ENCODE results near the gene SMG5.

The SMG5 gene

GRCh38 chr1:156246241-156246780, 36.3 kb downstream of the SMG5 start:
- in situ Hi-C loops (cut with HindIII; ENCODE audit: low sequenced_read_pairs): no loop called here

- in situ Hi-C loops (cut with HindIII; ENCODE audit: low sequenced_read_pairs): no loop called here
Measured at GRCh38 chr1:156245451-156246232, 37.0 kb downstream of the SMG5 start.

GRCh38 chr1:156244712-156245111, 37.9 kb downstream of the SMG5 start:
- in situ Hi-C loops (cut with HindIII; ENCODE audit: low sequenced_read_pairs): no loop called here

- in situ Hi-C loops (cut with HindIII; ENCODE audit: low sequenced_read_pairs): no loop called here
Measured at GRCh38 chr1:156244126-156244525, 38.5 kb downstream of the SMG5 start.

- in situ Hi-C loops (cut with HindIII; ENCODE audit: low sequenced_read_pairs): no loop called here
Measured at GRCh38 chr1:156242738-156243137, 39.9 kb downstream of the SMG5 start.

GRCh38 chr1:156241926-156242325, 40.7 kb downstream of the SMG5 start, which contains the start of gene BGLAP:
BGLAP (plus strand) TSS chr1:156242184; CDS start chr1:156242232, 48 bp downstream.
- in situ Hi-C loops (cut with HindIII; ENCODE audit: low sequenced_read_pairs): no loop called here

GRCh38 chr1:156241311-156241811, 41.3 kb downstream of the SMG5 start:
- in situ Hi-C loops (cut with HindIII; ENCODE audit: low sequenced_read_pairs): no loop called here

GRCh38 chr1:156238248-156238647, 44.4 kb downstream of the SMG5 start:
- in situ Hi-C loops (cut with HindIII; ENCODE audit: low sequenced_read_pairs): no loop called here

GRCh38 chr1:156236164-156236563, 46.5 kb downstream of the SMG5 start:
- in situ Hi-C loops (cut with HindIII; ENCODE audit: low sequenced_read_pairs): no loop called here

- in situ Hi-C loops (cut with HindIII; ENCODE audit: low sequenced_read_pairs): no loop called here
Measured at GRCh38 chr1:156233426-156234127, 49.0 kb downstream of the SMG5 start.

- in situ Hi-C loops (cut with HindIII; ENCODE audit: low sequenced_read_pairs): no loop called here
Measured at GRCh38 chr1:156232201-156232894, 50.3 kb downstream of the SMG5 start.

- in situ Hi-C loops (cut with HindIII; ENCODE audit: low sequenced_read_pairs): no loop called here
Measured at GRCh38 chr1:156230473-156230837, 52.2 kb downstream of the SMG5 start.

- in situ Hi-C loops (cut with HindIII; ENCODE audit: low sequenced_read_pairs): loop anchor here (10.0 kb wide), 1 partner anchor 125 kb away; no protein-coding TSS in a partner anchor
Measured at GRCh38 chr1:156229809-156230472, 52.7 kb downstream of the SMG5 start.

- in situ Hi-C loops (cut with HindIII; ENCODE audit: low sequenced_read_pairs): loop anchor here (10.0 kb wide), 1 partner anchor 124 kb away; no protein-coding TSS in a partner anchor
Measured at GRCh38 chr1:156228501-156228900, 54.1 kb downstream of the SMG5 start.

GRCh38 chr1:156226782-156227181, 55.8 kb downstream of the SMG5 start:
- in situ Hi-C loops (cut with HindIII; ENCODE audit: low sequenced_read_pairs): loop anchor here (10.0 kb wide), 1 partner anchor 122 kb away; no protein-coding TSS in a partner anchor

- in situ Hi-C loops (cut with HindIII; ENCODE audit: low sequenced_read_pairs): loop anchor here (10.0 kb wide), 1 partner anchor 121 kb away; no protein-coding TSS in a partner anchor
Measured at GRCh38 chr1:156226116-156226538, 56.5 kb downstream of the SMG5 start.

- in situ Hi-C loops (cut with HindIII; ENCODE audit: low sequenced_read_pairs): loop anchor here (10.0 kb wide), 1 partner anchor 121 kb away; no protein-coding TSS in a partner anchor
Measured at GRCh38 chr1:156225677-156226014, 57.0 kb downstream of the SMG5 start.

- in situ Hi-C loops (cut with HindIII; ENCODE audit: low sequenced_read_pairs): loop anchor here (10.0 kb wide), 1 partner anchor 117 kb away; no protein-coding TSS in a partner anchor
Measured at GRCh38 chr1:156221986-156222692, 60.5 kb downstream of the SMG5 start.

GRCh38 chr1:156220226-156220625, 62.4 kb downstream of the SMG5 start:
- in situ Hi-C loops (cut with HindIII; ENCODE audit: low sequenced_read_pairs): loop anchor here (10.0 kb wide), 1 partner anchor 115 kb away; no protein-coding TSS in a partner anchor

- in situ Hi-C loops (cut with HindIII; ENCODE audit: low sequenced_read_pairs): no loop called here
Measured at GRCh38 chr1:156217871-156218270, 64.8 kb downstream of the SMG5 start.
